ENCODE data around the gene VPS4A. TPM values are rescaled to one million over a fixed set of nuclear protein-coding genes. Genes with fewer than 3 reads are reported as not detected.

VPS4A gene
- 10 to 100 TPM; 45.1 to 49.3 TPM for total RNA-seq

GRCh38 chr16:69310653-69311532, at the start of gene VPS4A:
TSS of gene VPS4A (plus strand) at chr16:69311350. CDS start at chr16:69311512, 162 bp downstream.

GRCh38 chr16:69330286-69331109, 19.3 kb downstream of the VPS4A start, which contains the start of gene PDF:
TSS of gene PDF (minus strand) at chr16:69330588. CDS start at chr16:69330570, 18 bp downstream.

GRCh38 chr16:69339289-69340094, 28.3 kb downstream of the VPS4A start, which contains the start of the genes COG8 and NIP7:
TSS of gene COG8 (minus strand) at chr16:69339564. CDS start at chr16:69339552, 12 bp downstream.
TSS of gene NIP7 (plus strand) at chr16:69339772. CDS start at chr16:69339830, 58 bp downstream.

GRCh38 chr16:69351309-69352027, 40.3 kb downstream of the VPS4A start, which contains the start of gene TMED6:
TSS of gene TMED6 (minus strand) at chr16:69351786. CDS start at chr16:69351753, 33 bp downstream.

Other genes starting within 250 kb of the VPS4A start
- gene HAS3, start 205.7 kb upstream of the VPS4A start, total RNA-seq: 1 to 10 TPM in 1 of 2 donors, under 1 TPM in 1; 0.67 to 1.0 TPM
- gene CHTF8, start 178.8 kb upstream of the VPS4A start, total RNA-seq: 10 to 100 TPM; 74.3 to 91.6 TPM
- 10 to 100 TPM; 43.0 to 45.1 TPM for gene UTP4, start 178.7 kb upstream of the VPS4A start, total RNA-seq
- 10 to 100 TPM; 18.9 to 34.3 TPM for gene SNTB2, start 124.2 kb upstream of the VPS4A start, total RNA-seq
- gene PDF, start 19.2 kb downstream of the VPS4A start, total RNA-seq: 10 to 100 TPM; 15.1 to 20.3 TPM
- gene COG8, start 28.2 kb downstream of the VPS4A start, total RNA-seq: 10 to 100 TPM; 32.0 to 42.3 TPM
- 10 to 100 TPM; 18.2 to 40.0 TPM for gene NIP7, start 28.4 kb downstream of the VPS4A start, total RNA-seq
- under 1 TPM in 1 of 2 donors, not detected in 1; 0.33 TPM for gene TMED6, start 40.4 kb downstream of the VPS4A start, total RNA-seq
- gene TERF2, start 74.7 kb downstream of the VPS4A start, total RNA-seq: 10 to 100 TPM in 1 of 2 donors, 1 to 10 TPM in 1; 10.0 to 17.3 TPM
- 100 to 1,000 TPM in 1 of 2 donors, 10 to 100 TPM in 1; 80.5 to 157 TPM for gene CYB5B, start 113.3 kb downstream of the VPS4A start, total RNA-seq

All from melanocyte of skin (primary cell).